ENCODE measurements around the gene CPZ.
A peak's percentile ranks its signal among the peaks of the same experiment; 100 is the strongest.
"Not testable (repeated sequence)": the region's sequence is repeated elsewhere in the genome, so short reads cannot be mapped to it uniquely, and the experiment has no call there.

Gene CPZ

GRCh38 chr4:8618421-8618820 lies 25.9 kb downstream of the CPZ start (continued):
- TF ChIP-seq, protein P1, sequence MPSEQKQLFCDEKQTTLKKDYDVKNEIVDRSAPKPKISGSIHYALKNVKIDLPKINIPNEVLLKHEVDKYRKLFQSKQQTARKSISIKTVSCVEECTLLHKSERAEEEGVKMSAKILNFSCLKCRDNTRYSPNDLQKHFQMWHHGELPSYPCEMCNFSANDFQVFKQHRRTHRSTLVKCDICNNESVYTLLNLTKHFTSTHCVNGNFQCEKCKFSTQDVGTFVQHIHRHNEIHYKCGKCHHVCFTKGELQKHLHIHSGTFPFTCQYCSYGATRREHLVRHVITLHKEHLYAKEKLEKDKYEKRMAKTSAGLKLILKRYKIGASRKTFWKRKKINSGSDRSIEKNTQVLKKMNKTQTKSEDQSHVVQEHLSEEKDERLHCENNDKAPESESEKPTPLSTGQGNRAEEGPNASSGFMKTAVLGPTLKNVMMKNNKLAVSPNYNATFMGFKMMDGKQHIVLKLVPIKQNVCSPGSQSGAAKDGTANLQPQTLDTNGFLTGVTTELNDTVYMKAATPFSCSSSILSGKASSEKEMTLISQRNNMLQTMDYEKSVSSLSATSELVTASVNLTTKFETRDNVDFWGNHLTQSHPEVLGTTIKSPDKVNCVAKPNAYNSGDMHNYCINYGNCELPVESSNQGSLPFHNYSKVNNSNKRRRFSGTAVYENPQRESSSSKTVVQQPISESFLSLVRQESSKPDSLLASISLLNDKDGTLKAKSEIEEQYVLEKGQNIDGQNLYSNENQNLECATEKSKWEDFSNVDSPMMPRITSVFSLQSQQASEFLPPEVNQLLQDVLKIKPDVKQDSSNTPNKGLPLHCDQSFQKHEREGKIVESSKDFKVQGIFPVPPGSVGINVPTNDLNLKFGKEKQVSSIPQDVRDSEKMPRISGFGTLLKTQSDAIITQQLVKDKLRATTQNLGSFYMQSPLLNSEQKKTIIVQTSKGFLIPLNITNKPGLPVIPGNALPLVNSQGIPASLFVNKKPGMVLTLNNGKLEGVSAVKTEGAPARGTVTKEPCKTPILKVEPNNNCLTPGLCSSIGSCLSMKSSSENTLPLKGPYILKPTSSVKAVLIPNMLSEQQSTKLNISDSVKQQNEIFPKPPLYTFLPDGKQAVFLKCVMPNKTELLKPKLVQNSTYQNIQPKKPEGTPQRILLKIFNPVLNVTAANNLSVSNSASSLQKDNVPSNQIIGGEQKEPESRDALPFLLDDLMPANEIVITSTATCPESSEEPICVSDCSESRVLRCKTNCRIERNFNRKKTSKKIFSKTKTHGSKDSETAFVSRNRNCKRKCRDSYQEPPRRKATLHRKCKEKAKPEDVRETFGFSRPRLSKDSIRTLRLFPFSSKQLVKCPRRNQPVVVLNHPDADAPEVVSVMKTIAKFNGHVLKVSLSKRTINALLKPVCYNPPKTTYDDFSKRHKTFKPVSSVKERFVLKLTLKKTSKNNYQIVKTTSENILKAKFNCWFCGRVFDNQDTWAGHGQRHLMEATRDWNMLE (tag by site-specific recombination; conservative IDR thresholded peaks at IDR 0.05; ENCODE audit: low read depth) = no peak
- TF ChIP-seq ZNF792 (tag by site-specific recombination; IDR thresholded peaks at IDR 0.05) (no peak), ZIC2 (tag by site-specific recombination; IDR thresholded peaks at IDR 0.05) (no peak), ZNF266 (tag by site-specific recombination; IDR thresholded peaks at IDR 0.05; ENCODE audit: low read depth) (no peak), ZBTB1 (tag by site-specific recombination; IDR thresholded peaks at IDR 0.05) (no peak), ZBTB21 (tag by site-specific recombination; IDR thresholded peaks at IDR 0.05) (no peak), KLF17 (tag by site-specific recombination; IDR thresholded peaks at IDR 0.05) (no peak), ZNF830 (tag by site-specific recombination; IDR thresholded peaks at IDR 0.05; ENCODE audit: low read depth) (no peak)
- TF ChIP-seq, protein P2, sequence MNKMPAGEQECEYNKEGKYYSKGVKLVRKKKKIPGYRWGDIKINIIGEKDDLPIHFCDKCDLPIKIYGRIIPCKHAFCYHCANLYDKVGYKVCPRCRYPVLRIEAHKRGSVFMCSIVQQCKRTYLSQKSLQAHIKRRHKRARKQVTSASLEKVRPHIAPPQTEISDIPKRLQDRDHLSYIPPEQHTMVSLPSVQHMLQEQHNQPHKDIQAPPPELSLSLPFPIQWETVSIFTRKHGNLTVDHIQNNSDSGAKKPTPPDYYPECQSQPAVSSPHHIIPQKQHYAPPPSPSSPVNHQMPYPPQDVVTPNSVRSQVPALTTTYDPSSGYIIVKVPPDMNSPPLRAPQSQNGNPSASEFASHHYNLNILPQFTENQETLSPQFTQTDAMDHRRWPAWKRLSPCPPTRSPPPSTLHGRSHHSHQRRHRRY (tag by site-specific recombination; IDR thresholded peaks at IDR 0.05) = no peak

- peak; percentile 60; the same call in 1 of the 2 replicates for TF ChIP-seq ZFP3 (tag by site-specific recombination; IDR thresholded peaks at IDR 0.05; ENCODE audit: low read depth)
- TF ChIP-seq ZNF341 (tag by site-specific recombination; IDR thresholded peaks at IDR 0.05; ENCODE audit: low read depth) = no peak
- TF ChIP-seq ZNF394 (tag by site-specific recombination; IDR thresholded peaks at IDR 0.05; ENCODE audit: borderline replicate concordance) = no peak
- ChIA-PET CTCF (interaction anchor here (0.7 kb wide), 1 partner anchor 151 kb away, joined by 3 read pairs; no protein-coding TSS in a partner anchor), POLR2A (no interaction called here)
- Histone ChIP-seq H3K9me3 (ENCODE audit: control insufficient read depth, insufficient read depth, low read depth, low read length) (no peaks in the 10 kb centered on the region), H3K36me3 (ENCODE audit: control insufficient read depth in 2 of 2, insufficient read depth in 1 of 2, low read length in 2 of 2) (no peaks in the 10 kb centered on the region), H3K4me3 (ENCODE audit: low read depth, low read length) (no peak overlapping the region), H3K27ac (ENCODE audit: extremely low read depth, low read depth, low read length) (no peak overlapping the region), H3K4me1 (ENCODE audit: control insufficient read depth, insufficient read depth, low read length) (no peaks in the 10 kb centered on the region)
Observed at GRCh38 chr4:8618961-8619720, 26.6 kb downstream of the CPZ start.

DNA sequence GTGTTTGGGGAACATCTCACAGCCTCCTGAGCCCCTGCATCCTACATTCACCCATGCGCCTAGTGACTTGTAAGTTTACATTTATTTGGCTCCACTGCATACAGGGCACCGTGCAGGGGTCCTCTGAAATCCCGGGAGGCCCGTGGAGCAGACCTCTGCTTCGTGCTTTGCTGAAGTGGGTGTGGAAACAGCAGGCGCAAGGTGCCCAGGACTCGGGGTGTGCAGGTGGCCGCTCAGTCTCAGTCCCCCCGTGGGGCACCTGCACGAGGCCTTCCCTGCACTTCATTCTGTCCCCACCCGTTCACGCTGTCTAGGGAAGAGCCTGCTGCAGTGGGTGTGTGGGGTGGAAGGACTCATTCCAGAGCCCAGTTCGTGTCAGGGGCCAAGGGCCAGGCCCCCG lies 28.6 kb downstream of the CPZ start:
- CTCF ChIA-PET; H3K9me3 ChIP-seq (ENCODE audit: control insufficient read depth, insufficient read depth, low read depth, low read length); H3K4me1 ChIP-seq (ENCODE audit: control insufficient read depth, insufficient read depth, low read length); H3K4me3 ChIP-seq (ENCODE audit: low read depth, low read length); H3K36me3 ChIP-seq (ENCODE audit: control insufficient read depth in 2 of 2, insufficient read depth in 1 of 2, low read length in 2 of 2); POLR2A ChIA-PET; H3K27ac ChIP-seq (ENCODE audit: extremely low read depth, low read depth, low read length): not testable (repeated sequence)

DNA sequence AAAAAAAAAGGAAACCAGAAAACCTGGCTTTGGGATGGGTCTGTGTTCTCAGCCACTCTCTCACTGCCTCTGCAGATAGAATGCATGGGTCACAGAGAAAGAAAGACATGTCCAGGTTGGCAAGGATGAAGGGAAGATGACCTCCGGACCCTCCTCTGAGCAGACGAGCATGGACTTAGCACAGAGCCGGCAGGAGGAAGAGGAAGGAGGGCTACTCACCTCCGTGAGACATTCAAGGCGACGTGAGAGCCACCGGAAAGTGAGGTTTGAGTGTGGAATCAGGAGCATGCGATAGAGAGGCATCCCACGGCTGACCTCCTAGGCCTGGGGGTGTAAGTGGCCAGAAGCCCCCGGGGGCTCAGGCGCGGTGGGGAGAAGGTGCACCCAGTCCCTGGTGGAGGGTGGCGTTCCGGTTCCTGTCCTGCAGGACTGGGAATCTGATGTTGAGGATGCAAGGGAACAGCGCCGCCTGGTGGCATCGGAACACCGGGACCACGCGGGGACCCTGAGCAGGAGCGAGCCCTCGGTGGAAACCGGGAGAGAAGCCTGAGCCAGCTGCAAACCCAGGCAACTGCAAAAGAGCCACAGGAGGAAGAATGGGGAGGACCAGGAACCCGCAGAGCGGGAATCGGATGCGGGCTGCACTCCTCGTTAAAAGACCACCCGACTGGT lies 32.2 kb downstream of the CPZ start:
- CTCF ChIA-PET; H3K36me3 ChIP-seq (ENCODE audit: control insufficient read depth in 2 of 2, insufficient read depth in 1 of 2, low read length in 2 of 2); POLR2A ChIA-PET; H3K9me3 ChIP-seq (ENCODE audit: control insufficient read depth, insufficient read depth, low read depth, low read length); H3K27ac ChIP-seq (ENCODE audit: extremely low read depth, low read depth, low read length); H3K4me3 ChIP-seq (ENCODE audit: low read depth, low read length); H3K4me1 ChIP-seq (ENCODE audit: control insufficient read depth, insufficient read depth, low read length): not testable (repeated sequence)

GRCh38 chr4:8630240-8630905 lies 37.8 kb downstream of the CPZ start:
- H3K4me1 ChIP-seq (ENCODE audit: control insufficient read depth, insufficient read depth, low read length); H3K36me3 ChIP-seq (ENCODE audit: control insufficient read depth in 2 of 2, insufficient read depth in 1 of 2, low read length in 2 of 2); POLR2A ChIA-PET; H3K9me3 ChIP-seq (ENCODE audit: control insufficient read depth, insufficient read depth, low read depth, low read length); CTCF ChIA-PET; H3K4me3 ChIP-seq (ENCODE audit: low read depth, low read length); H3K27ac ChIP-seq (ENCODE audit: extremely low read depth, low read depth, low read length): not testable (repeated sequence)

- H3K9me3 ChIP-seq (ENCODE audit: control insufficient read depth, insufficient read depth, low read depth, low read length); H3K36me3 ChIP-seq (ENCODE audit: control insufficient read depth in 2 of 2, insufficient read depth in 1 of 2, low read length in 2 of 2); POLR2A ChIA-PET; CTCF ChIA-PET; H3K4me3 ChIP-seq (ENCODE audit: low read depth, low read length); H3K4me1 ChIP-seq (ENCODE audit: control insufficient read depth, insufficient read depth, low read length); H3K27ac ChIP-seq (ENCODE audit: extremely low read depth, low read depth, low read length): not testable (repeated sequence)
Observed at GRCh38 chr4:8631896-8632295, 39.3 kb downstream of the CPZ start.

All from HEK293 (cell line).